Tibial nerve (tissue), 4 donors: ENCODE measurements around the gene HTR7.

Source experiments
- EP300 ChIP-seq, 2 donors: sonication (generic); formaldehyde crosslinking; IDR thresholded peaks; one replicate each; pipeline ENCODE4 v1.6.1; 2017; ENCODE audit warnings: antibody characterized with exemption in 2 of 2, mild to moderate bottlenecking in 1 of 2
- POLR2A ChIP-seq, 2 donors: fragments of 450-650 bp; IDR thresholded peaks; one replicate each; pipeline ENCODE4 v1.6.1; 2017; ENCODE audit warnings: antibody characterized with exemption in 2 of 2, mild to moderate bottlenecking in 2 of 2, moderate library complexity in 2 of 2
- TF ChIP-seq, protein P1 (sequence below), 5 experiments: fragments of 200-600 bp in 3 of 5; fragments of 450-650 bp in 2 of 5; sonication (generic) in 3 of 5; IDR thresholded peaks; one replicate each; pipeline ENCODE4 v1.5.1; 2016 to 2019; ENCODE audit warnings: antibody characterized with exemption in 5 of 5, mild to moderate bottlenecking in 3 of 5, moderate library complexity in 2 of 5

DNA sequence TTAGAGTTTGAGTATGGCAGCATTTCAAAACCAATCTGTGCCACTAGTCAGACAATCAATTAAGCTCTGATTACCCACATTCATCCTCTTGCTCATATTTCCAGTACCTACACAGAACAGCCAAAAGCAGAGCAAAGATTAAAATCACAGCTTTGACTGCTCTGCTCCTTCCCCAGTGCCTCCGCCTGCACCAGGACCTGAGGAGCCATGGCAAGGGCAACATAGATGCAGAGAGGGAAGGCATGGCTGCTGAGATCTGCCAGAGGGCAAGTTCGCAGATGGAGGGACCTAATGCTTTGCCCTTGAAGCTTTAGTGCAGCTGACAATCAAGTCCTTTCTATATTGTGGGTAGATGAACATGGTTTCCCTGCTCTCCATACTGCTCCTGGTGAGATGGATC, 148.1 kb downstream of the HTR7 start:
- TF ChIP-seq, protein P1, sequence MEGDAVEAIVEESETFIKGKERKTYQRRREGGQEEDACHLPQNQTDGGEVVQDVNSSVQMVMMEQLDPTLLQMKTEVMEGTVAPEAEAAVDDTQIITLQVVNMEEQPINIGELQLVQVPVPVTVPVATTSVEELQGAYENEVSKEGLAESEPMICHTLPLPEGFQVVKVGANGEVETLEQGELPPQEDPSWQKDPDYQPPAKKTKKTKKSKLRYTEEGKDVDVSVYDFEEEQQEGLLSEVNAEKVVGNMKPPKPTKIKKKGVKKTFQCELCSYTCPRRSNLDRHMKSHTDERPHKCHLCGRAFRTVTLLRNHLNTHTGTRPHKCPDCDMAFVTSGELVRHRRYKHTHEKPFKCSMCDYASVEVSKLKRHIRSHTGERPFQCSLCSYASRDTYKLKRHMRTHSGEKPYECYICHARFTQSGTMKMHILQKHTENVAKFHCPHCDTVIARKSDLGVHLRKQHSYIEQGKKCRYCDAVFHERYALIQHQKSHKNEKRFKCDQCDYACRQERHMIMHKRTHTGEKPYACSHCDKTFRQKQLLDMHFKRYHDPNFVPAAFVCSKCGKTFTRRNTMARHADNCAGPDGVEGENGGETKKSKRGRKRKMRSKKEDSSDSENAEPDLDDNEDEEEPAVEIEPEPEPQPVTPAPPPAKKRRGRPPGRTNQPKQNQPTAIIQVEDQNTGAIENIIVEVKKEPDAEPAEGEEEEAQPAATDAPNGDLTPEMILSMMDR (IDR thresholded peaks at IDR 0.05) = no peak
- no peak for TF ChIP-seq POLR2A (IDR thresholded peaks at IDR 0.05)
- no peak for TF ChIP-seq EP300 (IDR thresholded peaks at IDR 0.05)
